K562 (cell line): ENCODE data around the gene WBP1. TPM values are rescaled to one million over a fixed set of nuclear protein-coding genes. Genes with fewer than 3 reads are reported as not detected.

Experiments used
- ATF7 ChIP-seq: fragments of 450-650 bp; IDR thresholded peaks from 2 replicates; pipeline ENCODE4 v1.7.1; 2014; ENCODE audit warnings: mild to moderate bottlenecking, moderate library complexity
- CBX8 ChIP-seq: fragments of 200-600 bp; sonication (generic); IDR thresholded peaks from 2 replicates; pipeline ENCODE4 v1.6.1; 2012; ENCODE audit warnings: borderline replicate concordance, mixed run types, low read depth, mild to moderate bottlenecking, moderate library complexity, mixed read lengths, low read length, control low read depth, inconsistent platforms; ENCODE audit not compliant: poor library complexity, severe bottlenecking; ENCODE audit errors: extremely low read depth
- GABPA ChIP-seq: fragments of 200-800 bp; sonication (Bioruptor generic); conservative IDR thresholded peaks from 2 replicates; pipeline ENCODE4 v1.6.1; 2016; ENCODE audit warnings: low read depth, missing genetic modification characterization, missing compliant biosample characterization
- HBP1 ChIP-seq: fragments of 450-650 bp; formaldehyde crosslinking; IDR thresholded peaks from 2 replicates; pipeline ENCODE4 v1.4.0; 2022; ENCODE audit warnings: missing genetic modification characterization
- KLF16 ChIP-seq: IDR thresholded peaks from 2 replicates; pipeline ENCODE4 v1.6.1; 2016; ENCODE audit warnings: antibody characterized with exemption
- MEF2D ChIP-seq: conservative IDR thresholded peaks from 2 replicates; pipeline ENCODE4 v1.6.1; 2016; ENCODE audit warnings: low read depth, missing genetic modification characterization, missing compliant biosample characterization
- NFATC3 ChIP-seq: fragments of 450-650 bp; IDR thresholded peaks from 2 replicates; pipeline ENCODE4 v1.6.1; 2017; ENCODE audit warnings: mild to moderate bottlenecking
- PBX2 ChIP-seq, 2 experiments: IDR thresholded peaks in 1 of 2; conservative IDR thresholded peaks in 1 of 2; 2 replicates each; pipeline ENCODE4 v1.6.1; 2016; ENCODE audit warnings: low read depth in 2 of 2, mild to moderate bottlenecking in 1 of 2, missing compliant biosample characterization in 1 of 2, missing genetic modification characterization in 1 of 2, moderate library complexity in 1 of 2
- PHF8 ChIP-seq: fragments of 200-600 bp; sonication (generic); IDR thresholded peaks from 2 replicates; pipeline ENCODE4 v1.6.1; 2012; ENCODE audit warnings: mixed run types, mild to moderate bottlenecking, inconsistent platforms, low read length, moderate library complexity, borderline replicate concordance
- SIN3A ChIP-seq, 2 experiments: fragments of 150-350 bp in 1 of 2; IDR thresholded peaks; 2 replicates each; pipeline ENCODE4 v1.6.1; 2011 to 2016; ENCODE audit warnings: borderline replicate concordance in 2 of 2, low read depth in 2 of 2, low read length in 2 of 2, mild to moderate bottlenecking in 2 of 2, moderate library complexity in 2 of 2; ENCODE audit not compliant: control insufficient read depth in 1 of 2
- TAF15 ChIP-seq: fragments of 200-400 bp; formaldehyde crosslinking; IDR thresholded peaks from 2 replicates; pipeline ENCODE4 v1.6.1; 2017; ENCODE audit warnings: mild to moderate bottlenecking, low read depth, low read length, moderate library complexity
- TCFL5 ChIP-seq: fragments of 250-450 bp; sonication (Bioruptor Pico); conservative IDR thresholded peaks from 2 replicates; pipeline ENCODE4 v1.6.1; 2021; ENCODE audit warnings: mild to moderate bottlenecking, moderate library complexity, matching md5 sums
- ZBTB8A ChIP-seq: fragments of 450-650 bp; IDR thresholded peaks from 2 replicates; pipeline ENCODE4 v1.6.1; 2018; ENCODE audit warnings: mild to moderate bottlenecking, moderate library complexity; ENCODE audit not compliant: partially characterized antibody
- ZFP1 ChIP-seq: fragments of 450-650 bp; formaldehyde crosslinking; IDR thresholded peaks from 2 replicates; pipeline ENCODE4 v1.4.0; 2020; ENCODE audit warnings: mild to moderate bottlenecking, mixed read lengths
- ZNF134 ChIP-seq: fragments of 250-450 bp; sonication (Bioruptor Pico); conservative IDR thresholded peaks from 2 replicates; pipeline ENCODE4 v1.4.0; 2020
- ZNF445 ChIP-seq: fragments of 250-450 bp; sonication (Bioruptor Pico); IDR thresholded peaks from 2 replicates; pipeline ENCODE4 v1.4.0; 2020; ENCODE audit warnings: low read depth, mild to moderate bottlenecking, moderate library complexity
- ZNF592 ChIP-seq: fragments of 450-650 bp; IDR thresholded peaks from 2 replicates; pipeline ENCODE4 v1.6.1; 2017; ENCODE audit warnings: antibody characterized with exemption, mild to moderate bottlenecking
- ZNF707 ChIP-seq: fragments of 250-450 bp; sonication (Bioruptor Pico); conservative IDR thresholded peaks from 2 replicates; pipeline ENCODE4 v1.8.0; 2022; ENCODE audit warnings: inconsistent platforms, mild to moderate bottlenecking, moderate library complexity
- ZSCAN32 ChIP-seq: fragments of 450-650 bp; formaldehyde crosslinking; IDR thresholded peaks from 2 replicates; pipeline ENCODE4 v1.4.0; 2020; ENCODE audit warnings: mild to moderate bottlenecking, moderate library complexity
- polyA plus RNA-seq, 8 experiments: library from polyadenylated mRNA; depleted of rRNA in 4 of 8; stranded (reverse) in 5 of 8; unstranded in 3 of 8; fragments of >200 nt; fragmentation: Nextera tagmentation in 2 of 8; fragmentation: Illumina TruSeq in 1 of 8; extraction: Ambion mirVana in 2 of 8; extraction: Trizol in 1 of 8; gene quantifications; 2 replicates each; pipeline versions ENCODE4 v1.2.1 to v1.2.3, GENCODE V29; 2011 to 2014; ENCODE audit warnings: inconsistent platforms in 1 of 8, missing spikeins in 1 of 8
- total RNA-seq, 7 experiments: library from RNA; depleted of rRNA in 6 of 7; stranded (reverse); fragments of >200 nt in 6 of 7; fragmentation: Illumina TruSeq in 2 of 7; extraction: Trizol in 2 of 7; gene quantifications; 2 replicates each; pipeline versions ENCODE4 v1.2.1 to v1.2.3, GENCODE V29; 2011 to 2021; ENCODE audit warnings: low replicate concordance in 1 of 7

The WBP1 gene
- total and polyA plus RNA-seq, 9 of the 15 experiments (the other 6 are each of a cell fraction or from before 2014, with no cell fraction given), result 1.9 to 27.7 (median 14.2) TPM

GRCh38 chr2:74502720-74503505 is 44.7 kb downstream of the WBP1 start (continued):
- peak; percentile 67 for TF ChIP-seq GABPA (tag)
- no peak for TF ChIP-seq NFATC3
- no peak for TF ChIP-seq ZFP1 (CRISPR knock-in tag)
- no peak for TF ChIP-seq CBX8
- TF ChIP-seq TAF15, result no peak
- no peak for TF ChIP-seq HBP1 (CRISPR knock-in tag)
- TF ChIP-seq MEF2D (tag), result no peak
- TF ChIP-seq KLF16, result no peak
- TF ChIP-seq ZNF134 (CRISPR knock-in tag), result no peak
- TF ChIP-seq ATF7, result peak; percentile 64
- no peak for TF ChIP-seq ZNF445 (CRISPR knock-in tag)
- TF ChIP-seq TCFL5 (CRISPR knock-in tag), result no peak
- TF ChIP-seq ZNF592, result peak; percentile 36
- TF ChIP-seq PHF8, result peak; percentile 66; the same call in 1 of the 2 replicates
- peak; percentile 22 to 64; a peak in 2 of 4 replicates for TF ChIP-seq SIN3A (IDR thresholded peaks at IDR 0.05; ENCODE audit: borderline replicate concordance in 2 of 2, control insufficient read depth in 1 of 2, low read depth in 2 of 2, low read length in 2 of 2)
- TF ChIP-seq PBX2 (CRISPR knock-in tag; IDR thresholded peaks at IDR 0.05; ENCODE audit: low read depth), result no peak
- peak; percentile 41; the same call in 1 of the 2 replicates for TF ChIP-seq PBX2 (tag; conservative IDR thresholded peaks at IDR 0.05; ENCODE audit: low read depth)
- no peak for TF ChIP-seq ZSCAN32
- no peak for TF ChIP-seq ZNF707 (CRISPR knock-in tag)
- no peak for TF ChIP-seq ZBTB8A
